Choroid plexus epithelial cell (primary cell): ENCODE measurements around the gene GLP2R.

Experiments
- DNase-seq: peaks from one replicate; pipeline ENCODE4 v3.0.0-alpha.2; 2010; ENCODE audit warnings: low read depth
- H3K4me3 ChIP-seq: 2 replicates; pipeline ENCODE4 v1.5.1; 2011; ENCODE audit warnings: low read depth, mild to moderate bottlenecking, control low read depth, low read length, moderate library complexity
- CTCF ChIP-seq: conservative IDR thresholded peaks from 2 replicates; pipeline ENCODE4 v1.5.1; 2011; ENCODE audit warnings: low read depth, mild to moderate bottlenecking, control low read depth, inconsistent platforms, low read length, moderate library complexity

GLP2R gene

GRCh38 chr17:9845306-9845705 lies 19.6 kb downstream of the GLP2R start:
- no peak for TF ChIP-seq CTCF
- H3K4me3 ChIP-seq = no peak overlapping the region
- no peak for DNase-seq

- DNase-seq = no peak
- no peak for TF ChIP-seq CTCF
- H3K4me3 ChIP-seq = no peak overlapping the region
These were observed 24.4 kb downstream of the GLP2R start for GRCh38 chr17:9850151-9850550.

GRCh38 chr17:9854255-9854654 lies 28.5 kb downstream of the GLP2R start:
- DNase-seq = no peak
- H3K4me3 ChIP-seq = no peak overlapping the region
- no peak for TF ChIP-seq CTCF

- no peak overlapping the region for H3K4me3 ChIP-seq
- no peak for TF ChIP-seq CTCF
- DNase-seq = no peak
These were observed 29.3 kb downstream of the GLP2R start for GRCh38 chr17:9855036-9855435.

GRCh38 chr17:9859781-9860180 lies 34.1 kb downstream of the GLP2R start:
- H3K4me3 ChIP-seq = no peak overlapping the region
- no peak for DNase-seq
- no peak for TF ChIP-seq CTCF

- DNase-seq = no peak
- no peak for TF ChIP-seq CTCF
- no peak overlapping the region for H3K4me3 ChIP-seq
These were observed 35.1 kb downstream of the GLP2R start for GRCh38 chr17:9860851-9861250.

GRCh38 chr17:9862220-9862619 lies 36.5 kb downstream of the GLP2R start:
- TF ChIP-seq CTCF = no peak
- no peak overlapping the region for H3K4me3 ChIP-seq
- no peak for DNase-seq
